Endodermal cell (in vitro differentiated cells): Measurements from ENCODE around the gene HEPHL1. TPM values are rescaled to one million over a fixed set of nuclear protein-coding genes. Genes with fewer than 3 reads are reported as not detected.

Source experiments
- DNase-seq: peaks from one replicate; pipeline ENCODE4 v3.0.0-alpha.2; 2017
- H3K27ac ChIP-seq: 2 replicates; pipeline ENCODE4 v1.5.1; 2013; ENCODE audit warnings: mild to moderate bottlenecking, low read depth, low read length, moderate library complexity
- H3K27me3 ChIP-seq: 2 replicates; pipeline ENCODE4 v1.6.1; 2013; ENCODE audit warnings: mild to moderate bottlenecking, low read length, moderate library complexity; ENCODE audit not compliant: insufficient read depth, control insufficient read depth, poor library complexity, severe bottlenecking
- H3K36me3 ChIP-seq: 2 replicates; pipeline ENCODE4 v1.7.0; 2013; ENCODE audit warnings: mild to moderate bottlenecking, low read length, moderate library complexity; ENCODE audit not compliant: control insufficient read depth, insufficient read depth
- H3K4me1 ChIP-seq: one replicate; pipeline ENCODE4 v1.7.0; 2013; ENCODE audit warnings: low read length; ENCODE audit not compliant: control insufficient read depth, insufficient read depth
- H3K4me3 ChIP-seq: 2 replicates; pipeline ENCODE4 v1.5.1; 2013; ENCODE audit warnings: mild to moderate bottlenecking, low read length, moderate library complexity
- H3K9ac ChIP-seq: 2 replicates; pipeline ENCODE4 v1.6.1; 2013; ENCODE audit warnings: mild to moderate bottlenecking, low read length, moderate library complexity; ENCODE audit not compliant: poor library complexity, severe bottlenecking; ENCODE audit errors: extremely low read depth
- H3K9me3 ChIP-seq: 2 replicates; pipeline ENCODE4 v1.6.1; 2013; ENCODE audit warnings: mild to moderate bottlenecking, low read length, moderate library complexity; ENCODE audit not compliant: control insufficient read depth
- H3K27ac Mint-ChIP-seq: 2 replicates; pipeline ENCODE4 v1.8.0; 2020; ENCODE audit warnings: mixed read lengths
- H3K27me3 Mint-ChIP-seq: 2 replicates; pipeline ENCODE4 v1.8.0; 2021; ENCODE audit warnings: mild to moderate bottlenecking, mixed read lengths; ENCODE audit not compliant: insufficient read depth
- H3K36me3 Mint-ChIP-seq: 2 replicates; pipeline ENCODE4 v1.8.0; 2020; ENCODE audit warnings: low read depth, mixed read lengths
- H3K4me1 Mint-ChIP-seq: 2 replicates; pipeline ENCODE4 v1.8.0; 2020; ENCODE audit warnings: mixed read lengths
- H3K4me3 Mint-ChIP-seq: 2 replicates; pipeline ENCODE4 v1.8.0; 2020; ENCODE audit warnings: mild to moderate bottlenecking, moderate library complexity, mixed read lengths
- H3K9me3 Mint-ChIP-seq: 2 replicates; pipeline ENCODE4 v1.8.0; 2020; ENCODE audit warnings: mild to moderate bottlenecking, mixed read lengths
- WGBS, 2 experiments: methylation state at CpG; one replicate each; pipeline versions ENCODE4 v1.1.5 to v1.1.7; 2013; ENCODE audit warnings: missing lambda C conversion rate in 2 of 2, mixed read lengths in 1 of 2; ENCODE audit not compliant: insufficient coverage in 1 of 2, insufficient read length in 1 of 2; 5-methylcytosine and 5-hydroxymethylcytosine counted together
- total RNA-seq, 2 donors: library from RNA; stranded (reverse); fragmentation: NEBNext Ultra II Directional in 1 of 2; extraction: Animal tissue kit (Norgen Biotek cat#: 25700) in 1 of 2; gene quantifications; 2 replicates in 1 of 2; 3 replicates in 1 of 2; pipeline ENCODE4 v1.2.1, GENCODE V29; 2021
- TF ChIP-seq, protein P1 (sequence below): fragments of 200-600 bp; sonication (generic); conservative IDR thresholded peaks from 2 replicates; pipeline ENCODE4 v1.5.0; 2021; ENCODE audit warnings: antibody characterized with exemption, mild to moderate bottlenecking

The HEPHL1 gene
- total RNA-seq, 2 donors from 2014 or later = not detected

DNA sequence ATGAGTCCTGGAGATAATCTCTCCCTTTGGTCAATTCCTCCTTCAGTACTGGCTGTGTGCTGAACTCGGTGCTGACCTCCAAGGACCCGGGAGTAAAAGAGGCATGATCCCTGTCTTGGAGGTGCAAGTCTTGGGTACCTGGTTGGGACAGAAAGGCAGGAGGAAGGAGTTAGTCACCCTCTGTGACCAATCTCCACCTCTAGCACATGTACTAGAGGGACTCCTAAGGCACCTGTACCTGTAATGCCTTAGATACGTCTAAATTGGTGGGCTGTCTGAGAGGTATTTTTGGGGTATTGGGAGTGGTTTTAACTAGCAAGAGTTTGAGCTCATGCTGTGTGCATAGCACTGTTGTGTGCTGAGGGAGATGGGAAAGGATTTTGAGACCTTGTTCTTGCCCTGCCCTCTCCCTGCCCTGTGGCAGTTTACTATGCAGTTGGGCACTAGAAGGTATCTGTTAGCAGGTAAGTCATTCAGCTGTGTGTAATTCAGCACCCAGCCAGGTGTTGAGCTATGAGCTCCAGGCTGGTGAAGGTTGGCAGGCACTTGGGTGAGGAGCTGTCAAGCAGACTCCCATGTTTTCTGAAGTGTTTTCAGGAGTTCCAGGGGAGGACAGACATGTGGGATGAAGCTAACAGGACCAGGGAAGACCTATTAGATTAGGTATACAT lies 110.0 kb downstream of the HEPHL1 start:
- Histone ChIP-seq H3K36me3 (peaks cover 6% of the 10 kb centered on the region), H3K4me1 (peaks cover 7% of the 10 kb centered on the region), H3K27ac (no peak overlapping the region), H3K9me3 (no peaks in the 10 kb centered on the region), H3K9ac (no peak overlapping the region), H3K4me3 (peak overlapping the region; percentile 94), H3K27me3 (no peaks in the 10 kb centered on the region)
- TF ChIP-seq, protein P1, sequence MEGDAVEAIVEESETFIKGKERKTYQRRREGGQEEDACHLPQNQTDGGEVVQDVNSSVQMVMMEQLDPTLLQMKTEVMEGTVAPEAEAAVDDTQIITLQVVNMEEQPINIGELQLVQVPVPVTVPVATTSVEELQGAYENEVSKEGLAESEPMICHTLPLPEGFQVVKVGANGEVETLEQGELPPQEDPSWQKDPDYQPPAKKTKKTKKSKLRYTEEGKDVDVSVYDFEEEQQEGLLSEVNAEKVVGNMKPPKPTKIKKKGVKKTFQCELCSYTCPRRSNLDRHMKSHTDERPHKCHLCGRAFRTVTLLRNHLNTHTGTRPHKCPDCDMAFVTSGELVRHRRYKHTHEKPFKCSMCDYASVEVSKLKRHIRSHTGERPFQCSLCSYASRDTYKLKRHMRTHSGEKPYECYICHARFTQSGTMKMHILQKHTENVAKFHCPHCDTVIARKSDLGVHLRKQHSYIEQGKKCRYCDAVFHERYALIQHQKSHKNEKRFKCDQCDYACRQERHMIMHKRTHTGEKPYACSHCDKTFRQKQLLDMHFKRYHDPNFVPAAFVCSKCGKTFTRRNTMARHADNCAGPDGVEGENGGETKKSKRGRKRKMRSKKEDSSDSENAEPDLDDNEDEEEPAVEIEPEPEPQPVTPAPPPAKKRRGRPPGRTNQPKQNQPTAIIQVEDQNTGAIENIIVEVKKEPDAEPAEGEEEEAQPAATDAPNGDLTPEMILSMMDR = no peak
- no peak overlapping the region for H3K27ac Mint-ChIP-seq
- peaks cover 7% of the 10 kb centered on the region for H3K4me1 Mint-ChIP-seq
- no peak overlapping the region for H3K4me3 Mint-ChIP-seq
- peaks cover 2% of the 10 kb centered on the region for H3K27me3 Mint-ChIP-seq
- WGBS, 2 experiments = 61% methylated on average over 3 of the region's 3 CpGs; no CpG with 5 or more reads in 1 of the 2 experiments
- H3K9me3 Mint-ChIP-seq = no peaks in the 10 kb centered on the region
- H3K36me3 Mint-ChIP-seq = peaks cover 4% of the 10 kb centered on the region
- DNase-seq = peak; percentile 47

DNA sequence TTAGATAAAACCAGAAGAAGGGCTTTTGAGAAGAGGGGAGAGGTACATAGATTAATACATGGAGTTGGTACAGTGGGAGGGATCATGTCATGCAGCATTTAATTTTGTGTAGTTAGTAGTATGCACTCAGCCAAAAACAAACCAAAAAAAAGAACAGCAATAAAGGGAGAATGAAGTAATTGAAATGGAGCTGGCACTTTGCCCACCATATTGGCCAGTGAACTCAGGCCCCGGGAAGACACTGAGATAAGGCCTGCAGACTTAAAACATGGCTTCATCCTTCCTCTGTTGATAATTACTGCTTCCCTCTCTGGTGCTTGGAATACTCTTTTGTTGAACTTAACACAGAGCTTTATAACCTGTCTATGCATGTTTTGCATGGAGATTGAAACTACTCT lies 110.6 kb downstream of the HEPHL1 start:
- 71 to 100% methylated on average over 1 of the region's 1 CpG for WGBS, 2 experiments
- H3K36me3 Mint-ChIP-seq = peaks cover 7% of the 10 kb centered on the region
- H3K4me3 Mint-ChIP-seq = no peak overlapping the region
- TF ChIP-seq, protein P1 = no peak
- no peak overlapping the region for H3K27ac ChIP-seq
- peaks cover 7% of the 10 kb centered on the region for H3K4me1 Mint-ChIP-seq
- H3K9me3 ChIP-seq = no peaks in the 10 kb centered on the region
- H3K4me1 ChIP-seq = peaks cover 7% of the 10 kb centered on the region
- peak overlapping the region; percentile 94 for H3K4me3 ChIP-seq
- H3K9me3 Mint-ChIP-seq = no peaks in the 10 kb centered on the region
- DNase-seq = peak; percentile 2
- peaks cover 8% of the 10 kb centered on the region for H3K36me3 ChIP-seq
- H3K9ac ChIP-seq = no peak overlapping the region
- H3K27me3 ChIP-seq = no peaks in the 10 kb centered on the region
- no peak overlapping the region for H3K27ac Mint-ChIP-seq
- peaks cover 2% of the 10 kb centered on the region for H3K27me3 Mint-ChIP-seq

DNA sequence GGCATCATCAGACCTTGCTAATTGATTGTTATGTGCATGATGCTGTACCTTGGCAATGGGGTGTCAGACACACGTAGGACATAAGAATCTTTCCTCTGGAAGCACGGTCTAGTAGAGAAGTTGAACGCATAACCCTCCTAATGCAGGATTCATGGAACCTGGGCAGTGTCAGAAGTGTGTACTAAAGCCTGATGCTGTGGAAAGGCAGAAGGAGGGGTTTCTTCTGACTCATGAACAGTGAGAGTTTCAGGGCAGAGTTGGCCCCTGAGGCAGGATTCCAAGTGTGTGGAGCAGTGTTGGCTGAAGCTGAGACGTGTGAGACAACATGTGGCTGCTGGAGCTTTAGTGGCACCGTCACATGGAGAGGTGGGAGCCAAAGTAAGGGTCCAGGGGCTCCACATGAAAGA lies 111.0 kb downstream of the HEPHL1 start:
- Histone ChIP-seq H3K9ac (no peak overlapping the region), H3K9me3 (no peaks in the 10 kb centered on the region), H3K27ac (no peak overlapping the region), H3K36me3 (peaks cover 8% of the 10 kb centered on the region), H3K4me1 (peaks cover 7% of the 10 kb centered on the region), H3K27me3 (no peaks in the 10 kb centered on the region), H3K4me3 (peak overlapping the region; percentile 94)
- TF ChIP-seq, protein P1 = no peak
- 88 to 93% methylated on average over 3 to 5 of the region's 5 CpGs for WGBS, 2 experiments
- Mint-ChIP-seq H3K27ac (no peak overlapping the region), H3K4me3 (no peak overlapping the region), H3K4me1 (peaks cover 7% of the 10 kb centered on the region), H3K27me3 (peaks cover 2% of the 10 kb centered on the region), H3K36me3 (peaks cover 8% of the 10 kb centered on the region), H3K9me3 (no peaks in the 10 kb centered on the region)
- DNase-seq = peak; percentile 34
